K562 (cell line): ENCODE results near the gene MARCKS.

Source experiments
- BRF1 ChIP-seq: IDR thresholded peaks from 3 replicates; pipeline ENCODE4 v1.6.1; 2011; ENCODE audit warnings: borderline replicate concordance, mild to moderate bottlenecking; ENCODE audit not compliant: insufficient read length; ENCODE audit errors: extremely low read depth
- CAMTA2 ChIP-seq: fragments of 250-450 bp; sonication (Bioruptor Pico); conservative IDR thresholded peaks from 2 replicates; pipeline ENCODE4 v1.5.1; 2022
- GTF2F1 ChIP-seq: IDR thresholded peaks from 2 replicates; pipeline ENCODE4 v1.6.1; 2011; ENCODE audit warnings: low read depth, low read length, improper control_type of control experiment
- HLTF ChIP-seq: fragments of 450-650 bp; IDR thresholded peaks from 2 replicates; pipeline ENCODE4 v1.6.1; 2016
- POLR2A ChIP-seq: fragments of 450-650 bp; conservative IDR thresholded peaks from 2 replicates; pipeline ENCODE4 v1.6.1; 2016
- ZBTB1 ChIP-seq: sonication (generic); formaldehyde crosslinking; IDR thresholded peaks from 2 replicates; pipeline ENCODE4 v1.8.1; 2023; ENCODE audit warnings: missing genetic modification reagents, low read depth, mild to moderate bottlenecking, borderline replicate concordance
- ZNF212 ChIP-seq: fragments of 450-650 bp; formaldehyde crosslinking; IDR thresholded peaks from 2 replicates; pipeline ENCODE4 v1.4.0; 2020; ENCODE audit warnings: mild to moderate bottlenecking
- ZSCAN29 ChIP-seq: fragments of 450-650 bp; IDR thresholded peaks from 2 replicates; pipeline ENCODE4 v1.6.1; 2017
- TF ChIP-seq, protein P1 (sequence below): fragments of 450-650 bp; IDR thresholded peaks from 2 replicates; pipeline ENCODE4 v1.6.1; 2016; ENCODE audit warnings: borderline replicate concordance
- TF ChIP-seq, protein P2 (sequence below): fragments of 450-650 bp; IDR thresholded peaks from 2 replicates; pipeline ENCODE4 v1.6.1; 2016
- TF ChIP-seq, protein P3 (sequence below): sonication (generic); formaldehyde crosslinking; IDR thresholded peaks from 2 replicates; pipeline ENCODE4 v1.9.0; 2022; ENCODE audit warnings: mild to moderate bottlenecking, missing genetic modification reagents

DNA sequence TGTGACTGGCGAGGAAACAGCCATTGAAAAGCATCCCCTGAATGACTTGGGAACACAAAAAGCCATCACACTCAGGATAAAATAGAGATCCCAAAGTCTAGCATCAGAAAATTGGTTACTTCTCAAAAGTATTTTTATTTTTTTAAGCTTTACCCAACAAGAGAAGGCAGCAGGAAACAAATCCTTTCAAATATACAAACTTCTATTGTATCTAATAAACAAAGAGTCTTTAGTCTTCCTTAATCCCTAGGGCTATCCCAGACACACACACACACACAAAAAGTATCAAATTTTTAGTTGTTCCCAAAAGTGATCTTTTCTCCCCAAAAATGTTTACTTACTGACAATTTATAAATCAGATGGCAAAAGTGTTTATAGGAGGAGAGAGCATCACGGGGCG is 33.2 kb upstream of the MARCKS start:
- no peak for TF ChIP-seq GTF2F1
- no peak for TF ChIP-seq CAMTA2 (CRISPR knock-in tag)
- no peak for TF ChIP-seq ZNF212 (CRISPR knock-in tag)
- TF ChIP-seq, protein P1, sequence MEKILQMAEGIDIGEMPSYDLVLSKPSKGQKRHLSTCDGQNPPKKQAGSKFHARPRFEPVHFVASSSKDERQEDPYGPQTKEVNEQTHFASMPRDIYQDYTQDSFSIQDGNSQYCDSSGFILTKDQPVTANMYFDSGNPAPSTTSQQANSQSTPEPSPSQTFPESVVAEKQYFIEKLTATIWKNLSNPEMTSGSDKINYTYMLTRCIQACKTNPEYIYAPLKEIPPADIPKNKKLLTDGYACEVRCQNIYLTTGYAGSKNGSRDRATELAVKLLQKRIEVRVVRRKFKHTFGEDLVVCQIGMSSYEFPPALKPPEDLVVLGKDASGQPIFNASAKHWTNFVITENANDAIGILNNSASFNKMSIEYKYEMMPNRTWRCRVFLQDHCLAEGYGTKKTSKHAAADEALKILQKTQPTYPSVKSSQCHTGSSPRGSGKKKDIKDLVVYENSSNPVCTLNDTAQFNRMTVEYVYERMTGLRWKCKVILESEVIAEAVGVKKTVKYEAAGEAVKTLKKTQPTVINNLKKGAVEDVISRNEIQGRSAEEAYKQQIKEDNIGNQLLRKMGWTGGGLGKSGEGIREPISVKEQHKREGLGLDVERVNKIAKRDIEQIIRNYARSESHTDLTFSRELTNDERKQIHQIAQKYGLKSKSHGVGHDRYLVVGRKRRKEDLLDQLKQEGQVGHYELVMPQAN, result no peak
- no peak for TF ChIP-seq ZBTB1 (CRISPR knock-in tag)
- no peak for TF ChIP-seq HLTF
- no peak for TF ChIP-seq BRF1
- TF ChIP-seq, protein P2, sequence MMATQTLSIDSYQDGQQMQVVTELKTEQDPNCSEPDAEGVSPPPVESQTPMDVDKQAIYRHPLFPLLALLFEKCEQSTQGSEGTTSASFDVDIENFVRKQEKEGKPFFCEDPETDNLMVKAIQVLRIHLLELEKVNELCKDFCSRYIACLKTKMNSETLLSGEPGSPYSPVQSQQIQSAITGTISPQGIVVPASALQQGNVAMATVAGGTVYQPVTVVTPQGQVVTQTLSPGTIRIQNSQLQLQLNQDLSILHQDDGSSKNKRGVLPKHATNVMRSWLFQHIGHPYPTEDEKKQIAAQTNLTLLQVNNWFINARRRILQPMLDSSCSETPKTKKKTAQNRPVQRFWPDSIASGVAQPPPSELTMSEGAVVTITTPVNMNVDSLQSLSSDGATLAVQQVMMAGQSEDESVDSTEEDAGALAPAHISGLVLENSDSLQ, result no peak
- no peak for TF ChIP-seq ZSCAN29
- TF ChIP-seq, protein P3, sequence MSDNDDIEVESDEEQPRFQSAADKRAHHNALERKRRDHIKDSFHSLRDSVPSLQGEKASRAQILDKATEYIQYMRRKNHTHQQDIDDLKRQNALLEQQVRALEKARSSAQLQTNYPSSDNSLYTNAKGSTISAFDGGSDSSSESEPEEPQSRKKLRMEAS (CRISPR knock-in tag), result no peak
- TF ChIP-seq POLR2A, result no peak
